Lower leg skin (tissue), 3 donors: ENCODE results near the gene TGM5.

Experiments
- CTCF ChIP-seq, 3 donors: fragments of 450-650 bp; IDR thresholded peaks; one replicate each; pipeline ENCODE4 v1.5.1; 2016; ENCODE audit warnings: antibody characterized with exemption in 3 of 3, mild to moderate bottlenecking in 3 of 3, moderate library complexity in 2 of 3
- POLR2A ChIP-seq, 2 donors: fragments of 450-650 bp; IDR thresholded peaks; one replicate each; pipeline ENCODE4 v1.6.1; 2016 to 2017; ENCODE audit warnings: antibody characterized with exemption in 2 of 2, mild to moderate bottlenecking in 1 of 2, moderate library complexity in 1 of 2

- no peak for TF ChIP-seq POLR2A (IDR thresholded peaks at IDR 0.05)
- TF ChIP-seq CTCF (IDR thresholded peaks at IDR 0.05), result no peak
These were observed 342 bp downstream of the TGM5 start for GRCh38 chr15:43266386-43266785.
